DMS114 treated with DMSO at 0.1 percent for 48 hours (cell line): ENCODE results near the gene DENND2A.
"Not testable (repeated sequence)": the region's sequence is repeated elsewhere in the genome, so short reads cannot be mapped to it uniquely, and the experiment has no call there.

Experiments used
- DNase-seq: peaks from one replicate; lab custom pipeline; 2025; ENCODE audit not compliant: unreplicated experiment; lab: John Stamatoyannopoulos, UW

Gene DENND2A

DNA sequence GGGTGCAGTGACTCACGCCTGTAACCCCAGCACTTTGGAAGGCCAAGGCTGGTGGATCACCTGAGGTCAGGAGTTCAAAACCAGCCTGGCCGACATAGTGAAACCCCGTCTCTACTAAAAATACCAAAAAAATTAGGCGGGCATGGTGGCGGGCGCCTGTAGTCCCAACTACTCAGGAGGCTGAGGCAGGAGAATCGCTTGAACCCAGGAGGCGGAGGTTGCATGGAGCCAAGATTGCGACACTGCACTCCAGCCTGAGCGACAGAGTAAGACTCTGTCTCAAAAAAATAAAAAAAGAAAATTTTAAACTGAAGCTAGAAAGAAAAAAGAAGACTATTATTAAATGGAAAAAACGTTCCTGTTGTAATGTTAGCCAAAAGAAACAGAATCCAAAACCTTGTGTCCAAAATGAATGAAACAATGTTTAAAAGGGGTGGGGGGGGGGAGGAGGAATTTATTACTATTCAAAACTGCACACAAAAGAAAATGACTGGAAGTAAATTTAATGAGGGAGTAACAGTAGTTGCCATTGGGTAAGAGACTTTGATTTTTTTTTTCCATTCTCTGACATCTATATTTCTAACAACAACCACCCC lies 20.6 kb downstream of the DENND2A start:
- DNase-seq: not testable (repeated sequence)

DNA sequence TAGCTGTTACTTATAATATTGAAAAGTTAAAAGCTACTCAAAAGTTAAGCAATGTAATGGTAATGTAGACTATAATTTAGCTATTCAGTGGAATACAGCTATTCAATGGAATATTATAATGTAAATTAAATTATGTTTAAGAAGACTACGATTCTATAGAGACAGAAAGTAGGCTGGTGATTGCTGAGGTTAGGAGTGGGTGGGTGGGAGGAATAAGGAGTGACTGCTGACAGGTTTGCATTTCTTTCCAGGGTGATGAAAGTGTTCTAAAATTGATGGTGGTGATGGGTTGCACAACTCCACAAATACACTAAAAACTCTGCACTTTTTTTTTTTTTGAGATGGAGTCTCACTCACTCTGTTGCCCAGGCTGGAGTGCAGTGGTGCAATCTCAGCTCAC lies 21.4 kb downstream of the DENND2A start:
- DNase-seq: no peak

DNA sequence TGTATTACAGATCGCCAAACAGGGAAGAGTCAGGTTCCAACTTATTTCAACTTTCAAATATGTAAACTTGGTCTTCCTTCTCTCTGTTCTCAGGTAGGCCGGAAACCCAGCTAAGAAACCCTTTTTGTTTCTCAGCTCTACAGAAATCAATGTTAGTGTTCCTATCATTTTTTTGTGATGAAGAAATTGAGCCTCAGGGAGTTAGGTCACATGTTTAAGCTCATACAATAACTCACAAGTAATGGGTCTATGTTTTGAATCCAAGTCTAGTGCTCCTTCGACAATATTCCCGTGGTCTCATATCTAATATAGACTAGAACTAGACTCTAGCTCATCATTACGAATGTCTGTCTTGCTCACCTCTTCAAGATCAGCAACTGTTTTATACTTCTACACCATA lies 22.3 kb downstream of the DENND2A start:
- no peak for DNase-seq

DNA sequence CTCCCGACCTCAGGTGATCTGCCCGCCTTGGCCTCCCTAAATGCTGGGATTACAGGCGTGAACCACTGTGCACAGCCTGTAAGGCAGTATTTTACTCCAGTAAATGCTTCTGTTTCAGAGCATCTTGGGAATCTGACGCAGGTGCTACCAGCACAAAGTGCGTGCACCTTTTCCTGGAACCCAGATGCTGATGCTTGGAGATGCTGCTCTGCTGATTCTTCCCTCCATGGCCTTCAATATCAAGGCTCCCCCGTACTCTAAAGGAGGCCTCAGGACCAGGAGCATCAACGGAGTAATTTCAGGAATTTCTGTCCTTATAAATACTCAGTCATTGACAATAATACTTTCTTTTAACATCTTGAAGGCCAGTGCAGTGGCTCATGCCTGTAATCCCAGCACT lies 23.5 kb downstream of the DENND2A start:
- DNase-seq: no peak

DNA sequence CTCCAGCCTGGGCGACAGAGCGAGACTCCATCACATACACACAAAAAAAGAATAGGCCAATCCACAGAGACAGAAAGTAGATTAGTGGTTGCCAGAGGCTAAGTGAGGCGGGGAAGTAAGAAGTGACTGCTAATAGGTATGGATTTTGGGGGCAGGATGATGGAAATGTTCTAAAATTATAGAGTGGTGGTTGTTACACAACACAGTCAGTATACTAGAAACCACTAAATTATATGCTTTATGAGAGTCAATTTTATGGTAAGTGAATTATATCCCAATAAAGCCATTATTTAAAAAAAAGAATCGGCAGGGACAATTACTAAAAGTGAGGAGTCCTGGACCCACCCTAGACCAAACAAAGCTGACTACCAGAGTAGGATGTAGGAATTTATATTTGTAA lies 24.3 kb downstream of the DENND2A start:
- no peak for DNase-seq

DNA sequence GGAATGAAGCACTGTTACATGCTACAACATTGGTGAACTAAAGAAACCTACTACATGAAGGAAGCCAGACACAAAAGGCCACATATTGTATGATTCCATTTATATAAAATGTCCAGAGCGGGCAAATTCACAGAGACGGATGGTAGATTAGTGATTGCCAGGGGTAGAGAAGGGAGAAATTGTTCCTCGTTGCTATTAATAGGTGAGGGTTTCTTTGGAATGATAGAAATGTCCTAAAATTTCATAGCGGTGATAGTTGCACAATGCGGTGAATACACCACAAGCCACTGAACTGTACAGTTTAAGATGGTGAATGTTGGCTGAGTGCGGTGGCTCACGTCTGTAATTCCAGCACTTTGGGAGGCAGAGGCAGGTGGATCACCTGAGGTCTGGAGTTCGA lies 29.0 kb downstream of the DENND2A start:
- DNase-seq: no peak

DNA sequence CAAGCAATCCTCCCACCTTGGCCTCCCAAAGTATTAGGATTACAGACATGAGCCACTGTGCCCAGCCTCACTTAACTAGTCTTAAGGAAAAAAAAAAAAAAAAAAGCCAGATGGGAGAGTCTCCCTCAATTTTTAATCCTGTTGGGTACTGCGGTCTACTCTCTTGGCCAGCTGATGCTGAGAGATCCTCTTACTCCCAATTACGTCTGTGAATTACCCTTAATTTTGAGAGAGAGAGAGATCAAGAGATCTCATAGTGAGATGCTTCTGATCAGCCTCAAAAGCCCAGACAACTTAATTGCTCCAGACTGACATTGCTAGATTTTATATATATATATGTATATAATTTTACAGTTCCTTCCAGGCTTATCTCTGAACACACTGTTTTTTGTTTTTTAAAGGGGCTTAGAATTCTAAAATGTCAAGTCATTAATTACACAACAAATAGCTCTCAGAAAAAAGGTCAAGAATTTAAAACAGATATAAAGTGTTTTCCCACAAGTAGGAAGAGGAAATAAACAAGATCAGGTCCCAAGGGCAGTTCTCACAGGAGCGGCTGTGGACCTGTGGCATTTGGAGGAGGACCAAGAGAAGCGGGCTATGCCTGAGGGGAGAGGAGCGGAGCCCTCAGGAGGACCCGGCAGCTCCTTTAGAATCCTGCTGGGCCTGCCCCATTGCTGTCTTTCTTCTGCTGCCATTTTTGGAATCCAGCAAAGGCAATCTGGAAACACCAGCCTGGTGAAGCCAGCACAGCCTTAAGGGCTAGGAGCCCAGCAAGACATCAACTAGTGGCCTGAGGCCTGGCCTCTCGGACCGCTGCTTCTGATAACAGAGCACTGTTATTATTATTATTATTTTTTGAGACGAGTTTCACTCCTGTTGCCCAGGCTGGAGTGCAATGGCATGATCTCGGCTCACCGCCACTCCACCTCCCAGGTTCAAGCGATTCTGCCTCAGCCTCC lies 30.1 kb downstream of the DENND2A start:
- no peak for DNase-seq

DNA sequence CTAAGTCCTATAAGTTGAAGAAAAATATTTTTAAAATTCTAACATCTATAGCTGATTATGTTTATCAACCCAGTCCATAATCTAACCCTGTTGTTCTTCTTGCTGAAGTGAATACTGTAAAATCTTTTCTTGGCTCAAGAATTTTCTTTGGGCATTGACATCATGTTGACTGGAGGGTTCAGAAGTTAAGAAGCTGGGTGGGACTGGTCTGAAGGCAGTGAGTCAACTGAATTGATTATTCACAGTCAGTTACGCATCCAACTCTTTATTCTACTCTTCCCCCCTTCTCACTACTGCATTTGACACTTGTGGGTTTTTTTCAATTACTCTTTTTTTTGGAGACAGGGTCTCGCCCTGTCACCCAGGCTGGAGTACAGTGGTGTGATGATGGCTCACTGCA lies 31.0 kb downstream of the DENND2A start:
- no peak for DNase-seq

DNA sequence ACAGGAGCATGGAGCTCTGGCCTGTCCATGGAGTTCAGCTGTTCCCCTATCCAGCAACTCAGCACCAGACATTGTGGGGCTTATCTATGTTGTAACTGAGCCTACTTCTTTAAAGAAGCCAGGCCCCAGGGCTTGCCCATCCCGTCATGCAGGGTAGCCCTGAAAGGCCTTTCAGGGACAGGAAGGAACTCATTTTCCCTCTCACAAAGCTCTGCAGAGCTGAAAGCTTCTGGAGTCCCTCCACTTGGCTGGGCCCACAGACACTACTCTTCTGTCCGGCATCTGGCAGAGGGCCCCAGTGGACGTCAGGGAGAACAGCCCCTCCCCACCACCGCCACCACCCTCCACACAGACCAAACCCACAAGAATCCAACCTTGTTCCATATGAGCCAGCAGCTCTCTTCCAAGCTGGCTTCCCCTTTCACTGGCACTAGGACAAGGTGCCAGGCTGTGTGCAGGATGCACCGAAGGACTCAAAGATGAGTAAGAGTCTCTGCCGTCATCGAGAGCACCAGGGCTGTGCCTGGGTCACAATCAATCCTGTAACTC lies 33.1 kb downstream of the DENND2A start:
- no peak for DNase-seq

DNA sequence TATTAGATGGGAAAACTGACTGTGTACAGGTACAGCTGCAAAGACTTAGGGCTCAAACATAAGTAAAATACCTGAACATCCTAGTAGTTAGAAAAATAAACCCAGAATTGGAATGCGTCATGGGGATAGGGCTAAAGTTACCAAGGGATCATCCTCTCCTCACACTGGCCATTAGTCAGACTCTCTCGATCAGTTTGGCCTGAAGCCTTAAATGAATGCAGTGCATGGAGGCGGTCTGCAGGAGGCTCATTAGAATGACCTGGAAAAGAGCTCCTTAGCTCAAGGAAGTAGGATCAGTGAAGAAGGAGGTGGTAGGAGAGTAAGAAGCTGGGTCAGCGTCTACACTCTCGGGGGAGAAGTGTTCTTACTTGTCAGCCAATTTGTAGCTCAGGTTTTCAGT lies 35.3 kb downstream of the DENND2A start:
- no peak for DNase-seq

DNA sequence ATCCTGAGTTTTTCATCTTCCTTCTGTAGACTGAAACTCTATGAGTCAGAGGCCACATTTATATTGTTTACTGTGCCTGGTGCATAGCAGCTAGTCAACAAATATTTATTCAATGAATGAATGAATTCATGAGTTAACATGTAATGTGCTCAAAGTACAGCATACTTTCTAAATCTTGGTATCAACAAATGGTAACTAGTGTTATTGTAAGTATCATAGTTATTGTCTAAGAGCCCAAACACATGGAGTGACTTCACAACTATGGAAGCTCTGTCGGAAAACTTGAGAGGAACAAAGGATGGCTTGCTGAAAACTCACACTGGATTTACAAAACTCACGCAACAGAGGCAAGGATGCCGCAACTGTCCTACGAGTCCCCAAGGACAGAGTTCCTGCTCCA lies 35.9 kb downstream of the DENND2A start:
- DNase-seq: no peak

DNA sequence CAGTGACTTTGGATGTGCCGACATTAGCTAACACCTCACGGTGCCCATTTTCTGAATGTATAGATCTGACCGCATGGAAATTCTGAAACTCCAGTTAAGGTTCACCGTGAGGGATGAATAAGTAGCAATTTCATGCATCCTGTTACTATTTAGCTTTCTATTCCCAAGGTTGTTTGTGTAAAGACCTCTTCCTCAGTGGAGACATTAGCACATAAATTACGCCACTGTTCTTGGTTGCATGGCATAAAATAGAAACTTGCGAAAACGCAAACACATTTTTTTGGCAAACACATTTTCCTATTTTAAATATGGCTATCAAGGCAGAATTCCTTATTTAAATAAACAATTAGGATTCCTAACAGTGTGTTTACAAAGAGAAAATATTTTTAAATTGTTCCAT lies 36.5 kb downstream of the DENND2A start:
- no peak for DNase-seq

DNA sequence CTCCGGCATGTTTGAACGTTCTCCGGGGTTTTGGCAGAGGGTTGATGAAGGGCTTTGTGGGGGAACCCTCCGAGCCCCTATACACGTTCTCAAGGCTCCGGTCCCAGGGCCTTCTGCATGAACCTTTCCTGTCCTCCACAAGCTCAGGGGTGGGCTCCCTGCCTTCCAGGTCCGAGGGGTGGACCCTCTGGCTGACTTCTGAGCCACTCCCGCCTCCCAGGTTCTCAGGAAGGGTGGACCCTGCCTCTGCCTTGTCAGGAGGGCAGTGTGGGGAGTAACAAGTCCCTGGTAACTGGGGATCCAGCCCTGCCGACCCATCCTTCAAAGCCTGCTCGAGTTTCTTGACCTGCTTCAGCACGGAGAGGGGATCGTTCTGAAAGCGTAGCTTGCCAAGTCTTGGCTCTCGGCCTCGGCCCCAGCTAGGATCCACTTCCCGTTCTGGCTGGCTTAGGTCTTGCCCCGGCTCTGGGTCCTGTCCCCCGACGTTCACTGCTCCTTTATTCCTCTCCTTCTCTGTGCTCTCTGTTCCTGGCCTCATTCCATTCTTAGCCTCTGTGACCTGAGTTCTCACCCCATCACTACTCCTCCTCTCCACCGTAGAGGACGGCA lies 38.9 kb downstream of the DENND2A start:
- DNase-seq: no peak

DNA sequence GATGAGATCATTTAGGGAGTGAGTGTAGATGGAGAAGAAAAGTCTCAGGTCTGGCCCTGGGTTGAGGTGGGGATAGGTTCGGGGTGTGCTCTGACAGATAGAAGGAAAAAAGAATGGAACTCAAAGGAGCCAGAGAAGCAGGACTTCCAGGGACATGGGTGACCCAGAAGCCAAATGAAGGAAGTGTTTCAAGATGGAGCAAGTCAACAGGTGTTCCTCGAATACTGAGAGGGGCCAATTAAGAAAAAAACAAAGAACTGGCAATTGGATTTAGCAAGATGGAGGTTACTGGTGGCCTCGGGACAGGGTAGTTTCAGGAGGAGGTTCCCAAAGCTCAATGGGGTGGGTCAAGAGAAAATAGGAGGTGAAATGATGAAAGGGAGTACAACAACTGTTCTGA lies 40.3 kb downstream of the DENND2A start:
- no peak for DNase-seq

DNA sequence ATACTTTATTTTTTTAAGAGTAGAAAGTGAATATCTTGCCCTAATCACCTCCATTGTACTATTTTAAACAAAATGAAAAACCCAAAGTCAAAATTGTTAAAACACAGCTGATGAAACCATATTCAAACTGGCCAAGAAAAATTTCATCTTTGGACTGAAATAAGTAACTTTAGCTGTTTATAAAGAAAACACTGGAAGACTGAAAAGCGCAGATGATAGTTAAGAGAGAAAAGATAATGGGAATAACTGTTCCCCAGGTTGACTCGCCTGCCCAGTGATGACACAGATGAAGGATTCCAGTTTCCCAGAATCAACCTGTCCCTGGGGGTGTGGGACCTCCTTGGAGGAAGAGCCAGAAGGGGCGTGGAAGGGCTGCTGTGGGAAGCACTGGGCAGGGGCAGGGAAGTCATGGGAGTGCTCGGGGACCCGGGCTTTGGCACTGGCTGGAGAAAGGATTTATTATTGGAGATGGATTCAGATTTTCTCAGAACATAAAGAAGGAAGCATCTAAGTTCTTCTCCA lies 43.1 kb downstream of the DENND2A start:
- no peak for DNase-seq

DNA sequence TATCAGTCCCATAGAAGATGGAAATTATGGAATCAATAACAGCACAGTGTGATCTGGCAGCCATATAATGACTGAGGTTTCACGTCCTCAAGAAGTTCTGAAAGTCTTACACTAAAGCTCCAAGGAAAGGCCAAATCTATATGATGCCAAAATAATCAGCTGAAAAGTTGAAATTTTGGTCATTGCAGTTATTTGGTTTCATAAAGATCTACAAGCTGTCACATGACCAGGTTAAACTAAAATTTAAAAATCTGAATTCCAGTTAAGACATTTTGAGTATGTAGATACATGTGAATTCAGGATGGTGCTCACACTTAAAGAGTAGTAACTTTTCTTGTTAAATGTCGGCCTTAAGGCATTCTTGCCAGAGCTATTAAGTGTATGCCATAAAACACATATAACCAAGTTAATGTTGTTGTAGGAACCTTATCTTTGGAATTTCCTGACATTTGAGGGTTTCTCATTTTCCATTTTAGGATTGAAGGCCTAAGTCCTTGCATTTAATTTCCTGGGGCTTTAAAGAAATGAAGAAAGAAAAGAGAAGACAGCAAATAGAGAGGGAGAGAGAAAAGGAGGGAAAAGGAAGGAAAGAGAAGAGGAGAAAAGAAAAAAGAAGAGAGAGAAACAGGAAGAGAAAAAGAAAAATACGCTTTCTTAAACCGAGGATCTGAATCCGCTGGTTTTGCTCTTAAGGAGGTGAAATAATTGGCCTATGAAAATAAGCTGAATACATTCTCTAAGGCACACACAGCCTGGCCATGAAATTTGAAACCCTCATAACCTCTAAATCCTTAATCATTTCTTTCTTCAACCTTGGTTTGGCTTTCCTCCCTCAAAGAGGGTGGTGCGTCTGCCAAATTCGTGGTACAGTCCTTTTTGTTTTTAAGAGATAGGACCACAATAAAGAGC lies 43.8 kb downstream of the DENND2A start:
- DNase-seq: no peak

DNA sequence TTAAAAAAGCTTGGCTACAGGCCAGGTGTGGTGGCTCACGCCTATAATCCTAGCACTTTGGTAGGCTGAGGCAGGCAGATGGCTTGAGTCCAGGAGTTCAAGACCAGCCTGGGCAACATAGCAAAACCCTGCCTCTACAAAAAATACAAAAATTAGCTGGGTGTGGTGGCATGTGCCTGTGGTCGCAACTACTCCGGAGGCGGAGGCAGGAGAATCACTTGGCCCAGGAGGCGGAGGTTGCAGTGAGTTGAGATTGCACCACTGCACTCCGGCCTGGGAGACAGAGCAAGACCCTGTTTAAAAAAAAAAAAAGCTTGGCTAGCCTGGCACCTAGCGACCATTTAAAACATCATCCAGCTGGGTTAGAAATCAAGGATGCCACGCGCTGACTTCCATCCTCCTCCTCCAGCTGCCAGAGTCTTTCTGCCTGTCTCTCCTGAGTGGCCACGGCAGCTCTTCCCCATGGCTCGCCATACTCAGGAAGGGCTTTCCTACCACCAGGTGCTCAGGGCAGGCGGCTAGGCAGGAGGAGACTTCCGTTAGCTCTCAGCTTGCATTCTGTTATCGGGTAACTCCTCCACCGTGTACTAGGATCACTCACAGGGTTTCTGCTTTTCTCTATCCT lies 45.0 kb downstream of the DENND2A start:
- DNase-seq: no peak

DNA sequence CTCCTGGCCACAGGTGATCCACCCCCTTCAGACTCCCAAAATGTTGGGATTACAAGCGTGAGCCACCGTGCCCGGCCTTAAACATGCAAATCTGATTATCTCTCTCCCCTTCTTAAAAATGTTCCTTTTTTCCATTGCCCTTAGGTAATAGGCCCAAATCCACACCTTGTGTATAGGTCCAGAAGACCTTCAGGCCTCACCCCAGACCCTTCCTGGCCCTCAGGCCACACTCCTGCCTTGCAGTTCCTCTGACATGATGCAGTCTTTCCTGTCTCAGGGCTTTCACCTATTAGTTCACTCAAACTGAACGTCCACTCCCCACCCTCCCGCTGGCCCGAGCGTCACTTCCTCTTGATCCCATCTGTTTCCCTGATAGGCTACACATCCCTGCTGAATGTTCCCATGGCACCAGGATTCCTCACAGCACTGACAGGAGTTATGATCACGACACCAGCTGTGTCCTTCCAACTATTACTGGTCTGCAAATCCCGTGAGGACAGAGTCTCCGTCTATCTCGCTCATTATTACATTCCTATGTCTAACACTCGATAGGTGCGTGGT lies 46.4 kb downstream of the DENND2A start:
- DNase-seq: no peak

DNA sequence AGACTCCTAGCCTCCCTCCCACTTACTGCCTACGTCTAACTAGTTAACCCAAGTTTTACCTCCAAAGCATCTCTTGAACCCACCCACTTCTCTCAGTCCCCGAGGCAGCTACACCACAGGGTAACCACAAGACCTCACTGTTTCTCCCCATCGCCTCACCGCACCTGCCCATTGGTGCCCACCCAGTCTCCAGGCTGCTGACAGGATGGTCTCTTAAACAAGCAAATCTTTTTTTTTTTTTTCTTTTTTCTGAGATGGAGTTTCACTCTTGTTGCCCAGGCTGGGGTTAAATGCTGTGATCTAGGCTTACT lies 47.0 kb downstream of the DENND2A start:
- DNase-seq: no peak
